MM.1S (cell line): ENCODE measurements around the gene PRKCA.

ENCODE experiments used
- DNase-seq: peaks from one replicate; pipeline ENCODE4 v3.0.0-alpha.2; 2015
- H2AFZ ChIP-seq: fragments of 300-600 bp; sonication (generic); 2 replicates; pipeline ENCODE4 v1.6.0; 2016; ENCODE audit warnings: antibody characterized with exemption, low read length
- H3F3A ChIP-seq: fragments of 300-600 bp; sonication (generic); 2 replicates; pipeline ENCODE4 v1.6.1; 2016; ENCODE audit warnings: mild to moderate bottlenecking, antibody characterized with exemption, low read length, moderate library complexity, mixed read lengths; ENCODE audit not compliant: insufficient read depth
- H3K27ac ChIP-seq: fragments of 300-600 bp; sonication (generic); 2 replicates; pipeline ENCODE4 v1.5.1; 2016; ENCODE audit warnings: mild to moderate bottlenecking, low read length
- H3K27me3 ChIP-seq: fragments of 300-600 bp; sonication (generic); replicated peaks from 2 replicates; pipeline ENCODE4 v1.6.0; 2016; ENCODE audit warnings: low read length; ENCODE audit not compliant: insufficient read depth
- H3K36me3 ChIP-seq: fragments of 300-600 bp; sonication (generic); replicated peaks from 2 replicates; pipeline ENCODE4 v1.6.1; 2016; ENCODE audit warnings: mild to moderate bottlenecking, low read length, mixed read lengths; ENCODE audit not compliant: insufficient read depth
- H3K4me1 ChIP-seq: fragments of 300-600 bp; sonication (generic); 2 replicates; pipeline ENCODE4 v1.6.1; 2016; ENCODE audit warnings: low read length, mixed read lengths
- H3K4me2 ChIP-seq: fragments of 300-600 bp; sonication (generic); 2 replicates; pipeline ENCODE4 v1.6.0; 2016; ENCODE audit warnings: low read depth, low read length
- H3K4me3 ChIP-seq: fragments of 300-600 bp; sonication (generic); 2 replicates; pipeline ENCODE4 v1.5.1; 2016; ENCODE audit warnings: low read length, mixed read lengths
- H3K79me2 ChIP-seq: fragments of 300-600 bp; sonication (generic); 2 replicates; pipeline ENCODE4 v1.6.1; 2016; ENCODE audit warnings: mixed run types, low read length, mixed read lengths
- H3K9ac ChIP-seq: fragments of 300-600 bp; sonication (generic); 2 replicates; pipeline ENCODE4 v1.6.1; 2016; ENCODE audit warnings: low read length, mixed read lengths
- H3K9me2 ChIP-seq: fragments of 300-600 bp; sonication (generic); replicated peaks from 2 replicates; pipeline ENCODE4 v1.6.1; 2016; ENCODE audit warnings: mild to moderate bottlenecking, low read length, mixed read lengths; ENCODE audit not compliant: insufficient read depth
- H3K9me3 ChIP-seq: fragments of 300-600 bp; sonication (generic); replicated peaks from 2 replicates; pipeline ENCODE4 v1.6.1; 2016; ENCODE audit warnings: mild to moderate bottlenecking, low read length, mixed read lengths; ENCODE audit not compliant: insufficient read depth
- H4K20me1 ChIP-seq: fragments of 300-600 bp; sonication (generic); 2 replicates; pipeline ENCODE4 v1.6.1; 2016; ENCODE audit warnings: mild to moderate bottlenecking, low read length, moderate library complexity, mixed read lengths; ENCODE audit not compliant: insufficient read depth
- EZH2 ChIP-seq: fragments of 300-600 bp; sonication (generic); optimal IDR thresholded peaks from 2 replicates; pipeline ENCODE3; 2017; ENCODE audit warnings: low read depth, mild to moderate bottlenecking, antibody characterized with exemption, low read length, mixed read lengths
- EZH2phosphoT487 ChIP-seq: fragments of 300-600 bp; sonication (generic); IDR thresholded peaks from 2 replicates; pipeline ENCODE4 v1.6.1; 2018; ENCODE audit warnings: antibody characterized with exemption, low read length
- TF ChIP-seq, protein P1 (sequence below): fragments of 300-600 bp; sonication (generic); IDR thresholded peaks from 2 replicates; pipeline ENCODE4 v1.5.1; 2016; ENCODE audit warnings: antibody characterized with exemption, low read length, mixed read lengths

The PRKCA gene

DNA sequence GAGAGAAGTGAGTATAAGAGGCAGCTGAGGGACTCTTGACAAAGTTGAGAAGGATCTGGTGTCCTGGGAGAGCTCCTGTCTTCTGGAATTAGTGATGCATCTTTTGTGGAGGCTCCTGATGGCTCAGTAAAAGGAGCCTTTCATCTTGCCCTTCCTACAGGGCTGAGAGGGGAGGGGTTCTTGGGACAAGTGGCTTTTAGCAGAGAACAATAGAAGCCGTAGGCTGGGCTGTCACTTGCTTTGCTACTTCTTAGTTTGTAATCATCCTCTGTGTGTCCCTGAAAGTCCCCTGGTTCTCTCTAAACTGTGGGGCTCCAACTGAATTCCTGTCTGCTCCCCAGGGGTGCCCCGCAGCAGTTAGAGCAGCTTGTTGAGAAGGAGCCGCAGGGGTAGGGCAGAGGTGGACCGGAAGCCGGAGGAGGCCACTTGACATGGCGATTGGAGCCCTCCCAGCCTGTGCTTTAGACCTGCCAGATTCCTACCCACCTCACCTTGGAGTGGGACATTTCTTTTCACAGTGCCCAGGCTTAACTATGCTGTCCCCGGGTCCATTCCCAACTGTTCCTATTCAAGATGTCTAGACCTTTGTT is 85.1 kb downstream of the PRKCA start:
- TF ChIP-seq, protein P1, sequence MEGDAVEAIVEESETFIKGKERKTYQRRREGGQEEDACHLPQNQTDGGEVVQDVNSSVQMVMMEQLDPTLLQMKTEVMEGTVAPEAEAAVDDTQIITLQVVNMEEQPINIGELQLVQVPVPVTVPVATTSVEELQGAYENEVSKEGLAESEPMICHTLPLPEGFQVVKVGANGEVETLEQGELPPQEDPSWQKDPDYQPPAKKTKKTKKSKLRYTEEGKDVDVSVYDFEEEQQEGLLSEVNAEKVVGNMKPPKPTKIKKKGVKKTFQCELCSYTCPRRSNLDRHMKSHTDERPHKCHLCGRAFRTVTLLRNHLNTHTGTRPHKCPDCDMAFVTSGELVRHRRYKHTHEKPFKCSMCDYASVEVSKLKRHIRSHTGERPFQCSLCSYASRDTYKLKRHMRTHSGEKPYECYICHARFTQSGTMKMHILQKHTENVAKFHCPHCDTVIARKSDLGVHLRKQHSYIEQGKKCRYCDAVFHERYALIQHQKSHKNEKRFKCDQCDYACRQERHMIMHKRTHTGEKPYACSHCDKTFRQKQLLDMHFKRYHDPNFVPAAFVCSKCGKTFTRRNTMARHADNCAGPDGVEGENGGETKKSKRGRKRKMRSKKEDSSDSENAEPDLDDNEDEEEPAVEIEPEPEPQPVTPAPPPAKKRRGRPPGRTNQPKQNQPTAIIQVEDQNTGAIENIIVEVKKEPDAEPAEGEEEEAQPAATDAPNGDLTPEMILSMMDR: no peak
- TF ChIP-seq EZH2 (no peak), EZH2phosphoT487 (no peak)
- Histone ChIP-seq H3K9me2 (no peaks in the 10 kb centered on the region), H3F3A (no peaks in the 10 kb centered on the region), H3K27me3 (no peaks in the 10 kb centered on the region), H3K79me2 (peaks cover 8% of the 10 kb centered on the region; the same call in 1 of the 2 replicates), H3K27ac (no peak overlapping the region), H3K9me3 (no peaks in the 10 kb centered on the region), H3K9ac (no peak overlapping the region), H4K20me1 (no peaks in the 10 kb centered on the region), H3K4me1 (no peaks in the 10 kb centered on the region), H3K4me2 (no peak overlapping the region), H2AFZ (no peak overlapping the region), H3K36me3 (no peaks in the 10 kb centered on the region), H3K4me3 (no peak overlapping the region)
- no peak for DNase-seq

DNA sequence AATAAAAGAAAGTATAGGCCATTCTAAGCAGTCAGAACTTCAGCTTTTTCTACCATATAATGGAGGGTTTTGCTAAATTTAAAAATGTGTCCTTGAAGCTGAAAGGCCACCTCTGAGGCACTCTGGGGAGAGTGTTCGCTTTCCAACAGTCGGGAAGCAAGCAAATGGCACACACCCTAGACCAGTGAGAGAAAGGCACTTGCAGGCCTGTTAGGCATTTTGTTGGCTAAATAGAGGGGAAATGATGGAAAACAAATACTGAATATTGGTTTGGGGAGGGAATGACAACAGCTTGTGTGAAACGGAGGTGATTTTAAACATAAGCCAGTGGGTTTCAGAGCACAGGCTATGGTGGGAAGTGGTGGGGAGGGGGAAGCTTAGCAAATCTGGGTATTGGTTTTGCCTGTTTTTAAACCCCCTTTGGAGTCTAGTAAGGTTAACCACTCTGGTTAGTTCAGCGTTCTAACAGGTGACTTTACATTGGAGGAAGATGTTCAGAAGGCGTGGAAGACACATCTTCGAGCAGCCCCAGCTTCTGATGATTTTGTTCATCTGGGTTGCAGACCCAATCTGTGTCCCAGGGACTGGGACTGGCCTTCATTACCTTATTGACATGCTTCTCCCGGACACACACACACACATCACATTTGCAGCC is 90.5 kb downstream of the PRKCA start:
- TF ChIP-seq EZH2: no peak
- TF ChIP-seq EZH2phosphoT487: no peak
- TF ChIP-seq, protein P1: no peak
- Histone ChIP-seq H3K4me1 (no peaks in the 10 kb centered on the region), H3K79me2 (peaks cover 7% of the 10 kb centered on the region), H3K9ac (no peak overlapping the region), H3K4me2 (no peak overlapping the region), H2AFZ (no peak overlapping the region), H3K36me3 (no peaks in the 10 kb centered on the region), H3K27me3 (no peaks in the 10 kb centered on the region), H3K9me3 (no peaks in the 10 kb centered on the region), H3K9me2 (no peaks in the 10 kb centered on the region), H3F3A (no peaks in the 10 kb centered on the region), H3K27ac (no peak overlapping the region), H3K4me3 (no peak overlapping the region), H4K20me1 (no peaks in the 10 kb centered on the region)
- no peak for DNase-seq

DNA sequence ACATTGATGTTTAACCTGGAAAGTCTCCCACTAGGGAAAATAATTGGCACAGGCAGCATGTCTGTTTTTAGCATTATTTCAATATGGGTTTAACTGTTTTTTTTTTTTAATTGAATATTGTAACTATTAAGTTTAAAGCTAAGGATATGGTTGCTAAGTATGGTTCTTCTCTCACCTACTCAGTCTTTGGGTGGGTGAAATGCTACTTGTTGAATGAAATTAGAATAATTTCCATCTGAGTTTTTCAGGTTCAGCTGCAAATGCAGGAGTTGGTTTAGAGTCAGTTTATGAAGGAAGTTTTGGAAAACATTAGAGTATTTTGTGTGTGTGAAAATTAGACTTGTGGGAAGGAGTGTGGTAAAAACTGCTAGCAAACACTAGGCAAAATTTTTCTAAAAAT is 93.5 kb downstream of the PRKCA start:
- H3K9me2 ChIP-seq: no peaks in the 10 kb centered on the region
- no peaks in the 10 kb centered on the region for H4K20me1 ChIP-seq
- H3K79me2 ChIP-seq: peaks cover 19% of the 10 kb centered on the region
- no peak overlapping the region for H3K4me3 ChIP-seq
- no peak overlapping the region for H3K9ac ChIP-seq
- H3K36me3 ChIP-seq: no peaks in the 10 kb centered on the region
- H3K27me3 ChIP-seq: no peaks in the 10 kb centered on the region
- peaks cover 23% of the 10 kb centered on the region for H3F3A ChIP-seq
- H3K9me3 ChIP-seq: no peaks in the 10 kb centered on the region
- DNase-seq: no peak
- H3K4me1 ChIP-seq: peaks cover 20% of the 10 kb centered on the region
- H3K4me2 ChIP-seq: no peak overlapping the region
- no peak overlapping the region for H2AFZ ChIP-seq
- no peak overlapping the region for H3K27ac ChIP-seq
- TF ChIP-seq EZH2: no peak

DNA sequence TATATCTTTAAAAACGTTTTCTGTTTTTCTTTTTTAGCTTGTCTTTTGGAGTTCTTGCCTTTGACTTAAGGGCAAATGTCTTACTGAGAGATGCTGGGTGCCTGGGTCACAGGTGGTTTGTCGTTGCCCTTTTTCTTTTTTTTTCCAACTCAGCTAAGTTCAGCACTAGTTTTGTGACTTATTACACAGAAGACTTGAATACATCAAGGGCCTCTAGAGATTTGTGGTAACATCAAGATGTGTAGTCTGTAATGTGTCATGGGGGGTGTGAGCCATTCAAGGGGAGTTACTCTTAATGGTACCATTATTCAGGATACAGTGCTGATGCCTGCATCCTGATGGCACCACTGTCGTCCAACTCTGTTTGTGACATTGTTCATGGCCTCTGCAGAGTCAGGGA is 95.1 kb downstream of the PRKCA start:
- Histone ChIP-seq H3K9me3 (no peaks in the 10 kb centered on the region), H3K4me2 (no peak overlapping the region), H2AFZ (no peak overlapping the region), H3F3A (peaks cover 23% of the 10 kb centered on the region), H3K4me3 (no peak overlapping the region), H3K27ac (no peak overlapping the region), H3K79me2 (peaks cover 33% of the 10 kb centered on the region), H3K27me3 (no peaks in the 10 kb centered on the region), H3K4me1 (peaks cover 34% of the 10 kb centered on the region), H4K20me1 (no peaks in the 10 kb centered on the region), H3K9me2 (no peaks in the 10 kb centered on the region), H3K36me3 (no peaks in the 10 kb centered on the region), H3K9ac (no peak overlapping the region)
- TF ChIP-seq, protein P1: no peak
- TF ChIP-seq EZH2 (no peak), EZH2phosphoT487 (no peak)
- DNase-seq: no peak
